GM12878 (cell line): ENCODE measurements around the gene LINGO1. TPM values are rescaled to one million over a fixed set of nuclear protein-coding genes. Genes with fewer than 3 reads are reported as not detected.

Experiments
- ATAC-seq: fragments of 200-7000 bp; cut with Tn5 transposase; 3 replicates; pipeline ENCODE4 v1.9.1; 2020; ENCODE audit warnings: mild to moderate bottlenecking, moderate library complexity
- BruUV-seq: library from RNA; stranded (reverse); fragments of 400-500 nt; replicated peaks from 2 replicates; lab custom pipeline; 2021; lab: Mats Ljungman, UMichigan
- CTCF ChIA-PET: fragments of 300-600 bp; sonication (Branson Sonifier 250); formaldehyde crosslinking; extraction: SDS; loops from one replicate; lab custom pipeline; 2021; ENCODE audit warnings: inconsistent platforms; lab: Yijun Ruan, JAX
- POLR2A ChIA-PET: fragments of 350-600 bp; formaldehyde crosslinking; extraction: SDS; loops from one replicate; lab custom pipeline; 2021; ENCODE audit warnings: inconsistent platforms; lab: Charles Lee
- RAD21 ChIA-PET: fragments of 300-600 bp; sonication (Branson Sonifier 250); formaldehyde crosslinking; loops from one replicate; lab custom pipeline; 2023; ENCODE audit warnings: antibody characterized with exemption; ENCODE audit not compliant: unreplicated experiment; lab: Charles Lee
- SMC1A ChIA-PET: fragments of 300-600 bp; sonication (Branson Sonifier 250); formaldehyde crosslinking; loops from one replicate; lab custom pipeline; 2023; ENCODE audit not compliant: unreplicated experiment, uncharacterized antibody; lab: Charles Lee
- DNase-seq: peaks from one replicate; pipeline ENCODE4 v3.0.0-alpha.2; 2011; ENCODE audit warnings: low read depth, low spot score
- FAIRE-seq: peaks from 3 replicates; lab custom pipeline; 2011; peaks lifted over from hg19 to GRCh38; lab: Jason Lieb, UNC
- H2AFZ ChIP-seq: 2 replicates; pipeline ENCODE4 v1.6.0; 2011; ENCODE audit warnings: low read depth, low read length, control low read depth; ENCODE audit not compliant: control insufficient read depth
- H3K27ac ChIP-seq: 2 replicates; pipeline ENCODE4 v1.5.1; 2011; ENCODE audit warnings: control low read depth; ENCODE audit not compliant: control insufficient read depth, insufficient read depth
- H3K27me3 ChIP-seq, 2 experiments: replicated peaks in 1 of 2; 2 replicates each; pipeline versions ENCODE4 v1.6.0 to v1.6.1; 2011; ENCODE audit warnings: low read length in 1 of 2; ENCODE audit not compliant: control insufficient read depth in 2 of 2, insufficient read depth in 2 of 2
- H3K36me3 ChIP-seq, 2 experiments: 2 replicates each; pipeline ENCODE4 v1.5.1; 2011; ENCODE audit warnings: low read length in 1 of 2; ENCODE audit not compliant: control insufficient read depth in 2 of 2, insufficient read depth in 2 of 2
- H3K4me1 ChIP-seq: 2 replicates; pipeline ENCODE4 v1.6.1; 2011; ENCODE audit warnings: mild to moderate bottlenecking, low read length, moderate library complexity, mixed read lengths; ENCODE audit not compliant: control insufficient read depth, insufficient read depth
- H3K4me2 ChIP-seq: 2 replicates; pipeline ENCODE4 v1.6.0; 2011; ENCODE audit warnings: control low read depth; ENCODE audit not compliant: control insufficient read depth, insufficient read depth
- H3K4me3 ChIP-seq: fragments of 200-600 bp; sonication (generic); 2 replicates; pipeline ENCODE4 v1.5.1; 2016
- H3K79me2 ChIP-seq: 2 replicates; pipeline ENCODE4 v1.6.0; 2011; ENCODE audit warnings: low read length; ENCODE audit not compliant: control insufficient read depth, insufficient read depth
- H3K9ac ChIP-seq: 2 replicates; pipeline ENCODE4 v1.8.0; 2011; ENCODE audit warnings: low read length, control low read depth, mixed read lengths; ENCODE audit not compliant: control insufficient read depth, insufficient read depth
- H3K9me3 ChIP-seq: replicated peaks from 3 replicates; pipeline ENCODE4 v1.5.1; 2011; ENCODE audit warnings: mild to moderate bottlenecking, low read length; ENCODE audit not compliant: control insufficient read depth, insufficient read depth
- H4K20me1 ChIP-seq: 2 replicates; pipeline ENCODE4 v1.6.0; 2011; ENCODE audit not compliant: control insufficient read depth, insufficient read depth
- ATF7 ChIP-seq: fragments of 450-650 bp; IDR thresholded peaks from 2 replicates; pipeline ENCODE4 v1.6.1; 2016; ENCODE audit warnings: low read depth, mild to moderate bottlenecking
- BCL11A ChIP-seq: IDR thresholded peaks from 2 replicates; pipeline ENCODE4 v1.6.1; 2011; ENCODE audit warnings: low read depth, low read length
- BRCA1 ChIP-seq: IDR thresholded peaks from 2 replicates; pipeline ENCODE4 v1.6.1; 2011; ENCODE audit warnings: low read depth, low read length, improper control_type of control experiment
- CHD2 ChIP-seq: IDR thresholded peaks from 2 replicates; pipeline ENCODE4 v1.6.1; 2011; ENCODE audit warnings: low read depth, low read length, improper control_type of control experiment, borderline replicate concordance
- CHD4 ChIP-seq: fragments of 200-600 bp; sonication (generic); IDR thresholded peaks from 2 replicates; pipeline ENCODE4 v1.6.1; 2016; ENCODE audit warnings: mild to moderate bottlenecking
- CREM ChIP-seq: IDR thresholded peaks from 2 replicates; pipeline ENCODE4 v1.6.1; 2014; ENCODE audit warnings: antibody characterized with exemption, low read depth
- IRF5 ChIP-seq: fragments of 450-650 bp; IDR thresholded peaks from 2 replicates; pipeline ENCODE4 v1.6.1; 2017; ENCODE audit warnings: borderline replicate concordance
- RB1 ChIP-seq: fragments of 450-650 bp; formaldehyde crosslinking; IDR thresholded peaks from 2 replicates; pipeline ENCODE4 v1.6.1; 2017; ENCODE audit warnings: mild to moderate bottlenecking, borderline replicate concordance
- SRF ChIP-seq, 2 experiments: IDR thresholded peaks; 2 replicates each; pipeline ENCODE4 v1.6.1; 2011; ENCODE audit warnings: low read depth in 2 of 2, low read length in 2 of 2, mild to moderate bottlenecking in 1 of 2, moderate library complexity in 1 of 2
- SUPT20H ChIP-seq: IDR thresholded peaks from 2 replicates; pipeline ENCODE4 v1.6.1; 2011; ENCODE audit warnings: low read depth, mild to moderate bottlenecking, low read length, moderate library complexity, borderline replicate concordance; ENCODE audit not compliant: control insufficient read depth
- TCF12 ChIP-seq: IDR thresholded peaks from 2 replicates; pipeline ENCODE4 v1.6.1; 2011; ENCODE audit warnings: low read depth, mild to moderate bottlenecking, low read length
- ZNF622 ChIP-seq: fragments of 450-650 bp; IDR thresholded peaks from 2 replicates; pipeline ENCODE4 v1.6.1; 2017; ENCODE audit warnings: mild to moderate bottlenecking, inconsistent platforms
- WGBS: methylation state at CpG from one replicate; pipeline ENCODE4 v1.1.6; 2016; ENCODE audit warnings: low lambda C conversion rate; ENCODE audit not compliant: insufficient replicate concordance, insufficient coverage; ENCODE audit errors: missing lambda C conversion rate; 5-methylcytosine and 5-hydroxymethylcytosine counted together
- in situ Hi-C: fragments of 300-500 bp; cut with MboI; formaldehyde crosslinking; loops from 9 replicates; pipeline ENCODE4 v1.14.3; 2018; ENCODE audit warnings: mixed read lengths
- intact Hi-C: fragments of 100-400 bp; cut with micrococcal nuclease; formaldehyde crosslinking; loops from one replicate; pipeline ENCODE4 v1.14.2; 2022; ENCODE audit not compliant: unreplicated experiment
- polyA plus RNA-seq, 11 experiments: library from polyadenylated mRNA; depleted of rRNA in 4 of 11; unstranded in 6 of 11; stranded (reverse) in 5 of 11; fragments of >200 nt; fragmentation: Nextera tagmentation in 4 of 11; fragmentation: Illumina TruSeq in 1 of 11; extraction: Ambion mirVana in 4 of 11; extraction: Trizol in 1 of 11; gene quantifications; 1 replicate in 1 of 11; 2 replicates in 10 of 11; pipeline versions ENCODE4 v1.2.1 to v1.2.3, GENCODE V29; 2011 to 2016; ENCODE audit warnings: inconsistent platforms in 2 of 11, missing spikeins in 2 of 11, low read depth in 1 of 11
- total RNA-seq, 4 experiments: library from RNA; depleted of rRNA in 3 of 4; stranded (reverse); fragments of >200 nt in 3 of 4; fragmentation: Illumina TruSeq in 1 of 4; extraction: Trizol in 1 of 4; gene quantifications; 2 replicates each; pipeline versions ENCODE4 v1.2.1 to v1.2.3, GENCODE V29; 2013 to 2021
- TF ChIP-seq, protein P1 (sequence below): fragments of 450-650 bp; IDR thresholded peaks from 2 replicates; pipeline ENCODE4 v1.6.1; 2017; ENCODE audit warnings: mild to moderate bottlenecking
- TF ChIP-seq, protein P2 (sequence below): fragments of 150-350 bp; IDR thresholded peaks from 2 replicates; pipeline ENCODE4 v1.6.1; 2014; ENCODE audit warnings: mild to moderate bottlenecking, low read depth, low read length
- TF ChIP-seq, protein P3 (sequence below): fragments of 450-650 bp; IDR thresholded peaks from 2 replicates; pipeline ENCODE4 v1.6.1; 2017; ENCODE audit warnings: antibody characterized with exemption, mild to moderate bottlenecking, moderate library complexity

Gene LINGO1
- total and polyA plus RNA-seq, 10 of the 15 experiments (the other 5 are each of a cell fraction or from before 2014, with no cell fraction given) = 0.04 to 3.9 (median 0.17) TPM; not detected in 6

- Histone ChIP-seq H3K79me2 (no peaks in the 10 kb centered on the region), H2AFZ (no peak overlapping the region), H3K4me3 (no peak overlapping the region), H4K20me1 (no peaks in the 10 kb centered on the region), H3K27ac (no peak overlapping the region), H3K27me3 (peaks cover 16 to 19% of the 10 kb centered on the region in 2 experiments), H3K9me3 (no peaks in the 10 kb centered on the region), H3K9ac (no peak overlapping the region), H3K4me1 (no peaks in the 10 kb centered on the region; the same call in 1 of the 2 replicates), H3K4me2 (no peak overlapping the region), H3K36me3 (no peaks in the 10 kb centered on the region)
- SMC1A ChIA-PET = interaction anchor here (0.7 to 1.0 kb wide), 2 partner anchors 87 to 445 kb away, joined by 3 read pairs; no protein-coding TSS in a partner anchor
- ATAC-seq (no peak), FAIRE-seq (no peak), DNase-seq (no peak)
- RAD21 ChIA-PET = interaction anchor here (0.8 kb wide), 1 partner anchor 244 kb away, joined by 3 read pairs; no protein-coding TSS in a partner anchor
- in situ Hi-C loops = loop anchor here (25.0 kb wide), 1 partner anchor 181 kb away; no protein-coding TSS in a partner anchor
- 21% methylated on average over 18 of the region's 20 CpGs for WGBS
- CTCF ChIA-PET = interaction anchor here (0.6 to 5.0 kb wide), 6 partner anchors 14 to 486 kb away, joined by 3 to 17 read pairs (median 3); no protein-coding TSS in a partner anchor
- BruUV-seq = no TSS peak
- POLR2A ChIA-PET = no interaction called here
- intact Hi-C loops = loop anchor here (5.0 kb wide), 1 partner anchor 444 kb away; no protein-coding TSS in a partner anchor
- TF ChIP-seq CHD2 (no peak), SRF (IDR thresholded peaks at IDR 0.05; ENCODE audit: low read depth in 2 of 2, low read length in 2 of 2) (no peak), RB1 (no peak), SUPT20H (no peak), BCL11A (no peak), ZNF622 (no peak), BRCA1 (no peak), CHD4 (no peak), ATF7 (no peak), IRF5 (no peak), TCF12 (no peak), CREM (no peak)
- TF ChIP-seq, protein P1, sequence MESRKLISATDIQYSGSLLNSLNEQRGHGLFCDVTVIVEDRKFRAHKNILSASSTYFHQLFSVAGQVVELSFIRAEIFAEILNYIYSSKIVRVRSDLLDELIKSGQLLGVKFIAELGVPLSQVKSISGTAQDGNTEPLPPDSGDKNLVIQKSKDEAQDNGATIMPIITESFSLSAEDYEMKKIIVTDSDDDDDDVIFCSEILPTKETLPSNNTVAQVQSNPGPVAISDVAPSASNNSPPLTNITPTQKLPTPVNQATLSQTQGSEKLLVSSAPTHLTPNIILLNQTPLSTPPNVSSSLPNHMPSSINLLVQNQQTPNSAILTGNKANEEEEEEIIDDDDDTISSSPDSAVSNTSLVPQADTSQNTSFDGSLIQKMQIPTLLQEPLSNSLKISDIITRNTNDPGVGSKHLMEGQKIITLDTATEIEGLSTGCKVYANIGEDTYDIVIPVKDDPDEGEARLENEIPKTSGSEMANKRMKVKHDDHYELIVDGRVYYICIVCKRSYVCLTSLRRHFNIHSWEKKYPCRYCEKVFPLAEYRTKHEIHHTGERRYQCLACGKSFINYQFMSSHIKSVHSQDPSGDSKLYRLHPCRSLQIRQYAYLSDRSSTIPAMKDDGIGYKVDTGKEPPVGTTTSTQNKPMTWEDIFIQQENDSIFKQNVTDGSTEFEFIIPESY = no peak
- TF ChIP-seq, protein P2, sequence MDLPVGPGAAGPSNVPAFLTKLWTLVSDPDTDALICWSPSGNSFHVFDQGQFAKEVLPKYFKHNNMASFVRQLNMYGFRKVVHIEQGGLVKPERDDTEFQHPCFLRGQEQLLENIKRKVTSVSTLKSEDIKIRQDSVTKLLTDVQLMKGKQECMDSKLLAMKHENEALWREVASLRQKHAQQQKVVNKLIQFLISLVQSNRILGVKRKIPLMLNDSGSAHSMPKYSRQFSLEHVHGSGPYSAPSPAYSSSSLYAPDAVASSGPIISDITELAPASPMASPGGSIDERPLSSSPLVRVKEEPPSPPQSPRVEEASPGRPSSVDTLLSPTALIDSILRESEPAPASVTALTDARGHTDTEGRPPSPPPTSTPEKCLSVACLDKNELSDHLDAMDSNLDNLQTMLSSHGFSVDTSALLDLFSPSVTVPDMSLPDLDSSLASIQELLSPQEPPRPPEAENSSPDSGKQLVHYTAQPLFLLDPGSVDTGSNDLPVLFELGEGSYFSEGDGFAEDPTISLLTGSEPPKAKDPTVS = no peak
- TF ChIP-seq, protein P3, sequence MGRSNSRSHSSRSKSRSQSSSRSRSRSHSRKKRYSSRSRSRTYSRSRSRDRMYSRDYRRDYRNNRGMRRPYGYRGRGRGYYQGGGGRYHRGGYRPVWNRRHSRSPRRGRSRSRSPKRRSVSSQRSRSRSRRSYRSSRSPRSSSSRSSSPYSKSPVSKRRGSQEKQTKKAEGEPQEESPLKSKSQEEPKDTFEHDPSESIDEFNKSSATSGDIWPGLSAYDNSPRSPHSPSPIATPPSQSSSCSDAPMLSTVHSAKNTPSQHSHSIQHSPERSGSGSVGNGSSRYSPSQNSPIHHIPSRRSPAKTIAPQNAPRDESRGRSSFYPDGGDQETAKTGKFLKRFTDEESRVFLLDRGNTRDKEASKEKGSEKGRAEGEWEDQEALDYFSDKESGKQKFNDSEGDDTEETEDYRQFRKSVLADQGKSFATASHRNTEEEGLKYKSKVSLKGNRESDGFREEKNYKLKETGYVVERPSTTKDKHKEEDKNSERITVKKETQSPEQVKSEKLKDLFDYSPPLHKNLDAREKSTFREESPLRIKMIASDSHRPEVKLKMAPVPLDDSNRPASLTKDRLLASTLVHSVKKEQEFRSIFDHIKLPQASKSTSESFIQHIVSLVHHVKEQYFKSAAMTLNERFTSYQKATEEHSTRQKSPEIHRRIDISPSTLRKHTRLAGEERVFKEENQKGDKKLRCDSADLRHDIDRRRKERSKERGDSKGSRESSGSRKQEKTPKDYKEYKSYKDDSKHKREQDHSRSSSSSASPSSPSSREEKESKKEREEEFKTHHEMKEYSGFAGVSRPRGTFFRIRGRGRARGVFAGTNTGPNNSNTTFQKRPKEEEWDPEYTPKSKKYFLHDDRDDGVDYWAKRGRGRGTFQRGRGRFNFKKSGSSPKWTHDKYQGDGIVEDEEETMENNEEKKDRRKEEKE = no peak
Observed at GRCh38 chr15:77630956-77631744, 1.6 kb downstream of the LINGO1 start.
